GM19455 (cell line): ENCODE measurements around the gene TTLL10.

Experiments
- ATAC-seq: cut with Tn5 transposase; IDR thresholded peaks from one replicate; pipeline ENCODE4 v1.9.1; 2021; ENCODE audit not compliant: unreplicated experiment

Gene TTLL10

DNA sequence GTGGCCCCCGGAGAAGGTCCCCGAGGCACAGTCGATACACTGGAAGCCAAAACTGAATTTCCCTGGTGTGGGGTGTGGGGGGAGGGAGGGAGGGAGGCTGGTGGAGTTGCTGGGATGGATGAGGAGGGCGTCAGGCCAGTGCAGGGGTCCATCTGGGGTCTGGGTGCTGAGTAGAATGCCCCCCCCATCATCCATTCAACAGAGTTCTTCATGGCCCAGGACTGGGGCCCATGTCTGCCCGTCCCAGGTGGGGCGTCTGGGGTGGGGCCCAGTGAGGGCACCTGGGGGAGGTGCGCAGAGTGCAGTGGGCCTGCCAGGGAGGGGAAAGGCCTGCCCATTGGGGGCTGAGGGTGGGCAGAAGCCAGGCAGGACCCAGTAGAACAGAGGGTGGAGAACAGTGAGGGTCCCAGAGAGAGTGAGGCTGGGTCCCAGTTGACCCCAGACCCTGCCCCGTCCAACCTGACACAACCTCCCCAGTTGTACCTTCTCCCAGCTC is 30.8 kb downstream of the TTLL10 start:
- ATAC-seq: no peak

DNA sequence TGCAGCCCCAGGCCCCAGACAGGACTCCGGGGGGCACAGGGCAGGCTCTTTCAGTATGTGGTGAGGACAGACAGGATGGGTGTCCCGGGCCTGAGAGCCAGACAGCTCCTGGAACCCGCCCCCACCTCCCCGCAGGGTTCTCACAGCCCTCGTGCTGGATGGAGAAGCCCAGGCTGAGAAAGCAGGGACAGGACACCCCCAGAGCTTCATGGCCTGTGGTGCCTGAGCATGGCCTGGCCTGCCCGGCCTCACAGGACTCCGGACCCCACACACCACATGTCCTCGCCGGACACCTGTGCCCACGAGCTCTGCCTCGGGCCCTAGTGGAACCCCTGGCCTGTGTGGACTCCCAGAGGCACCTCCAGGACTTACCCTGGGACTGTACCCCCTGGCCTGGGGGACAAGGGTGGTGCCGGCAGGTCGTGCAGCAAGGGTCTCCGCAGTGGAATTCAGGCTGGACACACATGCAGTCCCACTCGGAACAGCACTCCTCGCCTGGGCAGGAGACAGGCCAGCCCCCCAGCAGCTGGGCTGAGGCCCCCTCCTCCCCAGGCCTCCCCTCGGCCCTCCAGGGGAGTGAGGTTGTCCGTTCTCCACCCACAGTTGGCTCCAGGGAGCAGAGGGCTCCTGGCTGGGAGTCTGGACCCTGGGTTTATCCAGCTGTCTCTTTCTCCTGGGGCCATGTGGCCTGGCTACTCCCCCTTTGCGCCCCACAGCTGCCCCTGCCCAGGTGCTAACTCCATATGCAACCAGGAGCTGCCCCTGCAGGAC is 31.5 kb downstream of the TTLL10 start:
- no peak for ATAC-seq

DNA sequence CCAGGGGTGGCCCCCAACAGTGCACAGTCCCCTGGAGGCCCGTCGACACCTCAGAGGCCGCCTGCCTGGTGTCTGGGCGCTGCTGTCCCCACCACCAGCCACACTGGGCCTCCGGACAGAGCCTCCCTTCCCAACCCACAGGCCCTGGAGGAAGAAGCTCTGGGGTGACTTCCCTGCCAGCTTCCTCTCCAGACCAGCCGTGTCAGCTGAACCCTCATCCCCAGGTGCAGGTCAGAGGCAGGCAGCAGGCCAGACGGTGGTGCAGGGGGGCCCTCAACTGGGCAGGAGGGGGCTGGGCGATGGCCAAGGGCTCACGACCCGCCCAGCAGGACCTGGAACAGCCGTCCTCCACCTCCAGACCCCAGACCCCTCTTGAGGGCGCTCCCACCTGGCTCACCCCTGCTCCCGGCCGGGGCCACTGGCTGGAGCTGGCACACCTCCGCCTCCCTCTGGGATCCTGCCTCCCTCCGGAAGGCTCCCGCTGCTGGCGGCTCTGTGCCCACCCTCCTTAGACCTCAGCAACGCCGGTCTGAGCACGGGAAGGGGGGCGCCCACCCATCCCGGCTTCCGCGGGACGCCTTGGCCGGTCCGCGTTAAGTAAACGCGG is 32.2 kb downstream of the TTLL10 start:
- no peak for ATAC-seq

DNA sequence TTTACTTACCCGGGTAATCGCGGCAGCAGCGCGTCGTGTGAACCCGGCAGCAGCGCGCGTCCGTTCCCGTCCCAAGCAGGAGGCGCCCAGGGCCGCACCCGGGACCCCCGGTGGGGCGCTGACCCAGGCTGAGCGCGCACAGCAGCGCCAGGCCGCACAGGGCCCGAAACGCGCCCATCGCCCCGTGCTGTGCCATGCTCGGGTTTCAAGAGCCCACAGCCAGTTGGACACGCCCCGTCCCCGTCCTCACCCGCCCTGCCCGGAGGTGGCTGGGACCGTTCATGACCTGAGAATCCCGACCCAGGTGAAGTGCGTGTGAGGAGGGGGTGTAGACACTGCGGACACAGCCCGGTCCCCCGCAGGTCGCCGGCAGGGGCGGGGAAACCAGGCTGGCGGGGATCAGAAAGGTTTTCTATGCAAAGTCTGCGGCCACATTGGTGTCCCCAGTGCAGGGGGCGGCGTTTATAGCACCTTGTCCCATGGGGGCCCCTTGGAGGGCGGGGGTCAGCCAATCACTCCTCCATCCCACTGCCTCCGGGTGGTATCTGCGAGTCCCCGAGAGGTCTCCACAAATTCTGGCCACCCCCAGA is 32.8 kb downstream of the TTLL10 start, which contains the start of gene TNFRSF18:
TNFRSF18 (minus strand) TSS at position 217 of the 590 bp plus-strand sequence; CDS start at position 196, 21 bp downstream.
- no peak for ATAC-seq

DNA sequence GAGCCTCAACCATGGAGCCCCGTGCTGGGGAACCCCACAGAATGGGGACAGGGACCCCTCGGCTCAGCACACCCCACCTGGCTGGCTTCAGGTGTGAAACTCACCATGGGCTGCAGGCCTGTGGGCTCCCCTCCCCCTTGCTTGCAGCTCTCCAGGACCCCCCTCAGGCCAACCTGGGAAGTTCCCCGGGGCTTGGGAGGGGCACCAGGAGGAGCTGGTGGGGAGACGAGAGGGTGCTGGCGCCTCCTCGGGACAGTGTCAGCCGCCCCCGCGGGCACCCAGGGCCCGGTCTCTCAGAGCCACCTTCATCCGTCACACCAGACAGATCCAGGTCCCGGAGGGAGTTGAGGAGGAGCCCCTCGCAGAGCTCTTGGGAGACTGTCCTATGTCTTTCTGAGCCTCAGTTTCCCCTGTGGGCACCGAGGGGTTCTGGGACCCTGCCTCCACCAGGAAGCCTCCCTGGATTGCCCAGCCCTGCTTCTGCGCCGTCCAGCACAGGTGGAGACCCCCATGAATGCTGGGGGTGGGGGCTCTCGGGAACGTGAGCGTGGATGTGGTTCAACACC is 33.4 kb downstream of the TTLL10 start:
- ATAC-seq: no peak

DNA sequence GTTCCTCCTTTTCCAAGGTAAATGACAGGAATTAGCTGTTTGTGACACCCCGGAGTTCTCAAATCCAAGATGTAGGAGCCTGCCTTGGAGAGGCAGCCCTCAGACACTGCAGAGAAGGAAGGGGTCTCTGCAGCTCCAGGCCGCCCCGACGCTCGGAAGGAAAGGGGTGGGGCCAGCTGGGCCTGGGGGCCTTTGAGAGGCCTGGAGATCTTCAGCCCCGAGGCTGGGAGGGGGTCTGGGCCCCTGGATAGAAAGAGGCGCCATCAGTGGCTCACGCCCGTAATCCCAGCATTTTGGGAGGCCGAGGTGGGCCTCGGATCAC is 33.9 kb downstream of the TTLL10 start:
- ATAC-seq: no peak

DNA sequence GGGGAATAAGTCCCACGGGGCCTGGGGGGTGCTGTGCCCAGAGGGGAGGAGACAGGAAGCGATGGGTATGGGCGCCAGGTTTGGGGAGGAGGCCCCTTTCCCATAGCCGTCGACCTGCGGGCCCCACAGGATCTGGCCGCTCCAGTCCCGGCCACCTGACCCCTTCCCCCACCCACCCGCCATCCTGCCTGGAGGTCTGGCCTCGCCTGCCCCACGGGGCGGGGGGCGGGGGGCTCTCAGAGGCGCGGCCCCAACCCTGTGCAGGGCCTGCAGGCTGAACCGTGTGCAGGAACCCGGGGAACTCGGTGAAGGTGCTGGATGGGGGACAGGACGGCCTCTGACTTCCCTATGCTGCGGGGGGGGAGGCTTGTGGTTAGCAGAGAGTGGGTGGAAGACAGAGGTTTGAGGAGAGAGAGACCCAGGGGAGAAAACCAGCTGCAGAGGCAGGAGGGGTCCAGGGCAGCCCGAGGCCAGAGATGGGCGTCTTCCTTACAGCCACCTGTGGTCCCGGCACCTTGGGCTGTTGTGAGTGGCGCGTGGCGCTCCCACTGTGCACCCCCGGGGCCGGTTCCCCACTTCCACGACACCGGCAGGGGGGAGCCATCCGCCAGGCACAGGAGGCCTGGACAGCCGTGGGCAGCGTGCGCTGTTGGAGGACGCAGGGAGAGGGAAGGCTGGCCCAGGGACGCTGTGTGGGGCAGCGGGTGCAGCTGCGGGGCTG is 35.2 kb downstream of the TTLL10 start:
- ATAC-seq: no peak

DNA sequence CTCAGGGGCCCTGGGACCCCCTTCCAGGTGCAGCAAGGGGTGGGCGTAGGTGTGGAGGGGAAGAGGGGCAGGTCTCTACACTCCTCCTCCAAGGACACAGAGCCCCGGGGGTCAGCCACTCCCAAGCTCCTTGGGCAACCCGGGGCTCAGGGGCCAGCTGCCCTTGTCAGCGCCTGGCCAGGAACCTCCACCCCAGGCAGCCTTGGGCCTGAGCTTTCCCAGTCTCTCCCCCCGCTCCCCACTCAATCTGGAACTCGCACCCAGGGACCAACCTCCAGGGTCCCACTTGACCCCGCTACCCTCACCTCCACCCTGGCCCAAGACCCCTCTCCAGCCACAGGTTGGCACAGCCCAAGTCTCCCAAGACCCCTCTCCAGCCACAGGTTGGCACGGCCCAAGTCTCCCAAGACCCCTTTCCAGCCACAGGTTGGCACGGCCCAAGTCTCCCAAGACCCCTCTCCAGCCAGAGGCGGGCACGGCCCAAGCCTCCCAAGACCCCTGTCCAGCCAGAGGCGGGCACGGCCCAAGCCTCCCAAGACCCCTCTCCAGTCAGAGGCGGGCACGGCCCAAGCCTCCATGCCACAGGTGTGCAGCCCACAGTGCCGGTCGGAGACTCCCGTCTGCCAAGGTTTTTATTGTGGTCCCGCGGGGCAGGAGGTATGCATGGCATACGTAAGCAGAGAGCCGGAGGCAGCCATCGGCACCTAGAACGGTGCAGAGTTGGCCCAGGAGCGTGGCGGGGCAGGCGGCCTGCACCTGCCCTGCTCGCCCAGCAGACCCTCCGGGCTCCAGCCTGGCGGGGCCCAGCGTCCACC is 37.3 kb downstream of the TTLL10 start:
- no peak for ATAC-seq

DNA sequence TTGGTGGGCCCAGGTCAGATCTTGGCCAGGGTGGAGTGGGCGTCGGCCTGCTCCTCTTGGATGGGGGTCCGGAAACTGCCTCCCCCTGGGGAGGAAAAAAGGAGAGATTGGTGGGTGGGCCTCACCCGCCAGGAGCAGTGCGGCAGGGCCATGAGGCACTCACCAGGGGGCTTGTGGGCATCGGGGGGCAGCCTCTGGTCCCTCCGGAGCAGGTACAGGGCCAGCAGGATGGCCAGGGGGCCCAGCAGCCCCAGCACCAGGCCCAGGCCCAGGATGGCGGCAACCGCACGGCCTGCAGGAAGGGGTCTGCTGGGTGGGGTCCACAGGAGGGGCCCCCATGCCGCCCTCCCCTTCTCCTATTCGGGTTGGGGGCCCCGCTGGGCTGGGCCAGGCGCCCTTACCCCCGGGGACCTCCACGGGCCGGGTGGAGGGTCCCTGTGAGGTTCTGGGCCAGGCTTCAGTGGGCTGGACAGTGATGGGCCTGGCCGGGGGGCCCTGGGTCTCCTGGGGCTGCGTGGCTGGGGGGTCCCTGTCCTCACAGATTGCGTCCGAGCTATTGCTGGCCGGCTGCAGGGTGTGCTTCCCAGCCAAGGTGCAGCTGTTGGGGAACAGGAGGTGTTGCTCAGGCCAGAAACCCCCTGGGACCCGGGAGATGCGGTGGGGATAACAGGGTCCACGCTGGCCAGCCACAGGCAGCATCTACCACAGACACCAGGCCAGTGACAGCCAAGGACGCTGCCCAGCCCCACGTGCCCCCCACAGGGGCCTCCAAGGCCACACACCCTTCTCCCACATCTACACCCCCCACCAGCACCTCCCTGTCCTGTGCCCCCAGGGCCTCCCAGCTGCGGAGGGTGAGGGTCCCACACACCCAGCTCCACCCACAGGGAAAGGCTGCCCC is 38.1 kb downstream of the TTLL10 start:
- no peak for ATAC-seq

DNA sequence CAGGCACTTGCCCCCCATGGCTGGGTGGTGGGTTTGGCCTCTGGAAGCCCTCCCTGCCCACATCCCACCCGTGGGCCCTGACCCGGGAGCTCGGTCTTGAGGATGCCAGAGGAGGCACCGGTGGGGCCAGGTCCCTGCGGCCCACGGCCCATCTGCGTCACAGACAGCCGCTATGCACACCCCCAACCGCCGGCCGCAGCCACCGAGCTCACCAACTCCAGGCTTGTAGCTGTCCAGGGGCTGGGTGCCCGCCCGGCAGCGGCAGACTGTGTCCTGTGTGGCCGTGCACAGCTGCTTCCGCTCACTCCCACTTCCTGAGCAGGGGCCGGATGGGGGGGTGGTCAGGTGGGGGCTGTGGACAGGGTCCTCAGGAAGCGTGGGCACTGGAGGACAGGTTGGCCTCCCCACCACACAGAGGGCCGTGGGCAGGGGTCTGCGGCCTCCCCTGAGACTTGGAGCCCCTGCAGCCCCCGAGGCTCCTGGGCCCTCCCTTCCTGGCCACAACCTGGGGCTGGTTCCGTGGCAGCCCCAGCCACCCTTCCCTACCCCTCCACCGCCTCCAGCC is 39.2 kb downstream of the TTLL10 start:
- ATAC-seq: no peak

DNA sequence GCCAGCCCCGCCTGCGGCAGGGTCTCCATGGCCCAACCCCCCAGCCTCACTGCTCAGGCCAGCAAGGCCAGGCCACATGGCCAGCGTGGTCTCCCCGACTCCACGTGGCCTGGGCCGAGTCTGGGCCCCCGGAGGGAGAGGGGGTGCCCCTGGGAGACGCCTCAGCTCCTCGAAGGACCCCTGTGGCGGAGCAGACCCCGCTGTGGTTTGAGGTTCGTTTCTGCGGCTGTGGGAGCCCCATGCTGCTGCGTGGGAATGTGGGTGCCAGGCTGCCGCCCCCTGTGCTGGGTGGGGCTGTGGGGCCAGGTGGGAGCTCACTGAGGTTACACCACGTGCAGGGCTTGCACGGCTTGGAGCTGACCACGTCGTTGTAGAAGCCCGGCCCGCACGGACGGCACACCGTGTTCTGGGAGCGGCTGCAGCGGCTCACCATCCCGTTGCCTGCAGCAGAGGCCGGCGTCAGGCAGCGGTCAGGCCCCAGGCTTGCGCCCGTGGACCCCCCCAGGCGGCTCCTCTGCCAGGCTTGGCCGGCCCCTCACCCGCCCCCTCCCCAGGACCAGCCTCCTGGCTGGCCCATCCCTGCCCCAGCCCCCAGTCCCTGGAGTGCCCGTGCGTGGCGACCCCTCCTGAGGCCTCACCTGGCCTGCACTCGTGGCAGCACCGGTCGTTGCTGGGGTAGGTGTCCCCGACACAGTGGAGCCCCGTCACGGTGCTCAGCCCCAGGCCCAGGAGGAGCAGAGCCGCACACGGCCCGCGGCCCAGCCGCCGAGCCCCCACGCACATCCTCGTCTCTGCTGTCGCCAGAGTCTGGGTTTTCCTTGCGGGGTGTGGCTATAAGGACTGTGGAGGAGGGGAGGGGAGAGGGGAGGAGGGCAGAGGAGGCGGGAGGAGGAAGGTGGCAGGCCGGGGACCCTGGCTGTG is 39.9 kb downstream of the TTLL10 start, which contains the start of gene TNFRSF4:
TNFRSF4 (minus strand) TSS at position 809 of the 921 bp plus-strand sequence; CDS start at position 783, 26 bp downstream.
- no peak for ATAC-seq

DNA sequence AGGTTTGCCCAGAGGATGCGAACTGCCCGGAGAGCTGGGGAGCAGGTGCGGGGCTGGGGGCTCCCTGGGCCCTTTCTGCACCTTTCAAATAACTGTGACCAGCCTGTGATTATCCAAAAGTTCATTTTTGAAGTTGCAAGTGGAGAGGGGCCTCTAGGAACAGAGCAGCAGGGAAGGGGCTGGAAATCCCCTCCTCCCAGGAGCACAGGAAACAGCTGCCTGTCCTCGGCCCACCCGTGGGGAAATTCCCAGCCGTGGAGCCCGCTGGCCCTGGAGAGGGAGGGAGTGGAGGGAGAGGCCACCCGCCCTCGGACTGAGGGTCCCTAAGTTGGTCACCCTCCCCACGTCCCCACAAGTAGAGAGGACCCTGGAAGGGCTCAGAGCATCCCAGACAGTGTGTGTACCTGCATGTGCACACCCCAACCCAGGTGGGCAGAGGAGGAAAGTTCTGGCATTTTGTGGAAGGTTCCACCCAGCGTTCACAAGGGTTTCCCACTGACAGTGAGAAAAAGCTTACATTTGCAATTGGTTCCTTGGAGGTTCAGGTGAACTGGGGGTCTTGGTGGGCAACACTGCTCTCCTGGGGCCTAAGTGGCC is 41.5 kb downstream of the TTLL10 start:
- ATAC-seq: no peak

DNA sequence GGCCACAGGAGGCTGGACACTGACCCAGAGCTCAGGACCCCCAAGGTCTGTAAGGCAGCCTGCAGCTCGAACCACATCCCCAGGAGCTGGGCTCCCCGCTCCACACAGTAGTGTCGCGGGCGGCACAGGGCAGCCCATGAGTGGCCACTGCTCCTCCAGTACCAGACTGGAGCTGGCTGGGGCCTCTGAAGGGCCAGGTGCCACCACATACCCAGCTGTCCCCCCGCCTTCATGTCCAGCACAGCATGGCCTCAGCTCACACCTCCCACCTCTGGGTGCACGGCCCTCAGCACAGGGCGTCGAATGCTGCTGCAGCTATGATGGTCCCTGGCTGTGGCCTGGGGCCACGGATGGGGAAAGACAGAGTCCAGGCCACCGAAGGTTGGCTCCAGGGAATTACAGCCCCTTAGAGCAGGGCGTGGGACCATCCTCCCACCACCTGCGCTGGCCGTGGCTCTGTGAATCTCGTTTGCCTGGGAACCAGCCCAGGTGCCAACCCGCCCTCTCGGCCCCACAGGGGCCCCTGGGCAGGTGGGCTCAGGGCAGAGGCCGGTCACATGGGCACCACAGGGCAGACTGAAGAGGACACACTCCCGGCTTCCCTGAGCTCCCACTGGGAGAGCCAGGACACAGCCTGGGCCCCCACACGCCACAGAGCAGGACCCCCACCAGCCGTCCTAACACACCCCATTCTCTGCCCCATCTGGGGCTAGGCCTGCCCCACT is 42.4 kb downstream of the TTLL10 start:
- ATAC-seq: no peak

DNA sequence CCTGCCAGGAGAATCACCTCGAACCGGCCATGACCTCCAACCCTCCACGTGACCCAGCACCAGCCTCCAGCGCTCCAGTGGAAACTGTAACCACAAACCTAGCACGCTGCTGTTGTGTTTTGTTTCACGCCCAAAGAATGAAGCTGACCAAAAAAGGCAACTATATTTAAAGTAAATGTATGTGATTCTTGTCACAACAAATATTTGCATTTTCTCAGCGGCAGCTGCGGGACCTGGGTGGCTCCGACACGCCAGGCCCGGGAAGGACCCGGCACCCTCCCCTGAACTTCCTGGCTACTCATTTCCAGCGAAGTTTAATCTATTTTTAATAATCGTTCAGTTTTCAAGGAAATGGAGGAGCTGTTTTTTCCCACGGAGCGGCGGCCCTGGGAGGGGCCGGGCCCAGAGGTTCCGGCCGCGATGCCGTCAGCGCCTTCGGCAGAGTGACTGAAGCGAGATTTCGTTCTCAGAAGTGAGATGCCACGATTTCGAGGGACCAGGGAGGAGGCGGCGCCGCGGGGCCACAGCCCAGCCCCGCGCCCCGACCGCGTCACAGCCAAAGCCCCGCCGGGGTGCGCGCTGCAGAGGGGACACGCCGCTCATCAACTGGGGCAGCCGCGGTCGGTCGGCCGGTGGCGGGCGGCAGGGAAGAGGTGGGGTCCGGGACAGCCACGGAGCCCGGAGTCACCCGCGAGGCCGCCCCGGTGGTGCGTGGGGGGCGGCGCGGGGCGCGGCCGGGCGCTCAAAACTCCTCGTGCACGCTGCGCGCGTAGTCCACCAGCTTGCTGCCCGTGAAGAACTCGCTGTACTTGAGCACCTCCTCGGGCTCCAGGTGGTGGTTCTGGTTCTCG is 43.3 kb downstream of the TTLL10 start:
- no peak for ATAC-seq

DNA sequence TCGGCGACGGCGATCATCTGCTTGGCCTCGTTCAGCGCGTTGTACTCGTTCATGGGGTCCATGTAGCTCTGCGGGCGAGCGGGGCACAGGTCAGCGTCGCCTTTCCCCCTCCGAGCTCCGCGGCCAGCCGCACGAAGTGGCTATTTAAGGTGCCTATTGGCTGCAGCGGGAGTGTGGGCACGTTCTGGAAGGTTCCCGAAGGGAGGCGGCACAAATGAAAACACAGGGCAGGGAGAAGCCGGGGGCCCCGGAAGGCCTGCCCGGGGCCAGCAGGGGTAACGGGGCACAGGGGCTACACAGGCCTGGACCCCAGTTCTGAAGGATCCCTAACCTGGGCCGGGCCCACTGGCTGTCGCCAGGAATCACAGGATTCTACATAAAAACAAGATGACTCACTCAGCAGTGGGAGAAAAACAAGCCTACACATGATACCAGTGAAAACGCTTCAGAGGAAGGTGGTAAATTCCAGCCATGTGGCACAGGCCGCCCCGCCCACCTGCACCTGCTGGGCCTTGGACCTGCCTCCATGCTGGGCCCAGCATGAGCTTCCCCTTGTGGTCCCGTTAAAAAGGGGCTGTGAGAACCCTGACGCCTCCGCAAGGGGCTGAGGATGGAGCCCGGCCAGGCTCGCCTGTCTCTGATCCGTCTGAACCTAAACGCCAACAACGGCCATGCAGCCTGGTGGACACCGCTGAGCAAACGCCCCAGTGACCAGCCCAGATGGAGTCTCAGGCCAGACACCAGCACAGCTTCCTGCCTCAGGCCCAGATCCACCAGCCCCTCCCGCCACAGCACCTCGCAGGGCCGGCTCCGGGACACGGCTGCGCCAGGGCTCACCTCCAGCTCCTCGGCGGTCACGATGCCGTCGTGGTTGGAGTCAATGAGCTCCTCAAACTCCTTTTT is 44.2 kb downstream of the TTLL10 start:
- no peak for ATAC-seq
